HepG2 (cell line): Measurements from ENCODE around the gene PSMB11. TPM values are rescaled to one million over a fixed set of nuclear protein-coding genes. Genes with fewer than 3 reads are reported as not detected.

ENCODE experiments used
- ATAC-seq: fragments of 200-7000 bp; cut with Tn5 transposase; 3 replicates; pipeline ENCODE4 v1.9.1; 2020; ENCODE audit warnings: mild to moderate bottlenecking, moderate library complexity
- BruUV-seq: library from RNA; stranded (reverse); fragments of 400-500 nt; replicated peaks from 2 replicates; lab custom pipeline; 2021; lab: Mats Ljungman, UMichigan
- CTCF ChIA-PET: fragments of 300-600 bp; formaldehyde crosslinking; extraction: SDS; loops from one replicate; lab custom pipeline; 2021; ENCODE audit warnings: low total read pairs, inconsistent platforms, low intra/inter-chr PET ratio; lab: Yijun Ruan, JAX
- POLR2A ChIA-PET: fragments of 350-600 bp; sonication (Branson Sonifier 250); formaldehyde crosslinking; loops from one replicate; lab custom pipeline; 2020; ENCODE audit warnings: antibody characterized with exemption, inconsistent platforms; lab: Yijun Ruan, JAX
- DNase-seq: peaks from one replicate; pipeline ENCODE4 v3.0.0-alpha.2; 2015; ENCODE audit warnings: low spot score
- FAIRE-seq: peaks from 3 replicates; lab custom pipeline; 2011; peaks lifted over from hg19 to GRCh38; lab: Jason Lieb, UNC
- H2AFZ ChIP-seq: one replicate; pipeline ENCODE4 v1.6.1; 2011; ENCODE audit warnings: low read length, inconsistent platforms
- H3K27ac ChIP-seq: fragments of 300-600 bp; 3 replicates; pipeline ENCODE4 v1.8.0; 2011; ENCODE audit warnings: mixed run types, mild to moderate bottlenecking, mixed read lengths, low read length, inconsistent platforms; ENCODE audit not compliant: insufficient read depth; ENCODE audit errors: extremely low read length
- H3K27me3 ChIP-seq, 2 experiments: fragments of 200-600 bp in 1 of 2; 2 replicates in 1 of 2; 3 replicates in 1 of 2; pipeline versions ENCODE4 v1.6.0 to v1.8.0; 2011; ENCODE audit warnings: low read length in 2 of 2, mild to moderate bottlenecking in 2 of 2, moderate library complexity in 2 of 2, inconsistent platforms in 1 of 2; ENCODE audit not compliant: insufficient read depth in 2 of 2, control insufficient read depth in 1 of 2
- H3K36me3 ChIP-seq, 2 experiments: fragments of 200-600 bp in 1 of 2; replicated peaks in 1 of 2; 2 replicates in 1 of 2; 3 replicates in 1 of 2; pipeline versions ENCODE4 v1.5.1 to v1.8.0; 2011; ENCODE audit warnings: low read length in 2 of 2, inconsistent platforms in 1 of 2; ENCODE audit not compliant: insufficient read depth in 2 of 2, control insufficient read depth in 1 of 2
- H3K4me1 ChIP-seq: 2 replicates; pipeline ENCODE4 v1.5.1; 2012; ENCODE audit warnings: low read length, inconsistent platforms; ENCODE audit not compliant: insufficient read depth
- H3K4me2 ChIP-seq: 2 replicates; pipeline ENCODE4 v1.6.0; 2011; ENCODE audit warnings: low read depth, low read length, inconsistent platforms
- H3K4me3 ChIP-seq, 3 experiments: fragments of 200-600 bp in 1 of 3; sonication (generic), shearing (Covaris generic) in 1 of 3; replicated peaks in 1 of 3; 2 replicates each; pipeline ENCODE4 v1.5.1; 2011 to 2016; ENCODE audit warnings: low read length in 3 of 3, inconsistent platforms in 2 of 3, low read depth in 2 of 3, mild to moderate bottlenecking in 2 of 3, control low read depth in 1 of 3, mixed read lengths in 1 of 3; ENCODE audit not compliant: insufficient read depth in 1 of 3
- H3K79me2 ChIP-seq: one replicate; pipeline ENCODE4 v1.6.1; 2011; ENCODE audit warnings: low read length, inconsistent platforms; ENCODE audit not compliant: insufficient read depth
- H3K9ac ChIP-seq: 2 replicates; pipeline ENCODE4 v1.6.0; 2011; ENCODE audit warnings: mild to moderate bottlenecking, low read depth, low read length, inconsistent platforms; ENCODE audit not compliant: insufficient read depth
- H3K9me3 ChIP-seq: 2 replicates; pipeline ENCODE4 v1.5.1; 2012; ENCODE audit warnings: mild to moderate bottlenecking, low read length
- H4K20me1 ChIP-seq: 2 replicates; pipeline ENCODE4 v1.6.0; 2011; ENCODE audit warnings: inconsistent platforms, mild to moderate bottlenecking, low read length, moderate library complexity; ENCODE audit not compliant: insufficient read depth
- GLMP ChIP-seq: sonication (generic); formaldehyde crosslinking; IDR thresholded peaks from 2 replicates; pipeline ENCODE4 v1.9.0; 2021; ENCODE audit warnings: missing genetic modification reagents, mild to moderate bottlenecking, borderline replicate concordance
- HBP1 ChIP-seq: IDR thresholded peaks from 2 replicates; pipeline ENCODE4 v1.6.1; 2016; ENCODE audit warnings: low read depth, control low read depth
- IRF9 ChIP-seq: sonication (generic); formaldehyde crosslinking; IDR thresholded peaks from 2 replicates; pipeline ENCODE4 v1.8.0; 2022; ENCODE audit warnings: missing genetic modification reagents, mild to moderate bottlenecking, borderline replicate concordance
- MEIS2 ChIP-seq: sonication (generic); formaldehyde crosslinking; IDR thresholded peaks from 2 replicates; pipeline ENCODE4 v1.9.0; 2021; ENCODE audit warnings: mild to moderate bottlenecking, missing genetic modification reagents
- NR1H2 ChIP-seq: sonication (generic); formaldehyde crosslinking; IDR thresholded peaks from 2 replicates; pipeline ENCODE4 v1.8.1; 2022; ENCODE audit warnings: low read depth, missing genetic modification reagents, borderline replicate concordance
- RXRB ChIP-seq: IDR thresholded peaks from 2 replicates; pipeline ENCODE4 v1.6.1; 2016; ENCODE audit warnings: borderline replicate concordance, missing genetic modification reagents, missing compliant biosample characterization
- YY1 ChIP-seq: IDR thresholded peaks from 2 replicates; pipeline ENCODE4 v1.6.1; 2011; ENCODE audit warnings: low read length, low read depth, moderate library complexity, mild to moderate bottlenecking; ENCODE audit not compliant: insufficient read depth, insufficient replicate concordance
- ZNF367 ChIP-seq: sonication (generic); formaldehyde crosslinking; IDR thresholded peaks from 2 replicates; pipeline ENCODE4 v1.4.0; 2020; ENCODE audit warnings: missing genetic modification reagents, borderline replicate concordance
- WGBS: methylation state at CpG from one replicate; pipeline ENCODE4 v1.1.6; 2017; ENCODE audit warnings: low lambda C conversion rate; 5-methylcytosine and 5-hydroxymethylcytosine counted together
- in situ Hi-C: cut with HindIII; loops from 2 replicates; pipeline ENCODE4 v1.10.0; 2017; ENCODE audit warnings: low pct_unique_long_range_greater_than_20kb; ENCODE audit not compliant: extremely low pct_ligation_motif_present
- intact Hi-C: fragments of 100-400 bp; cut with micrococcal nuclease; formaldehyde crosslinking; loops from one replicate; pipeline ENCODE4 v1.10.0; 2022; ENCODE audit not compliant: unreplicated experiment
- polyA plus RNA-seq, 8 experiments: library from polyadenylated mRNA; depleted of rRNA in 3 of 8; stranded (reverse) in 7 of 8; unstranded in 1 of 8; fragments of >200 nt; fragmentation: Illumina TruSeq in 4 of 8; extraction: Trizol in 4 of 8; gene quantifications; 2 replicates each; pipeline versions ENCODE4 v1.2.1 to v1.2.3, GENCODE V29; 2011 to 2016; ENCODE audit warnings: low read depth in 4 of 8, missing spikeins in 1 of 8, mixed read lengths in 1 of 8; ENCODE audit not compliant: insufficient read depth in 1 of 8
- total RNA-seq, 5 experiments: library from RNA; depleted of rRNA; stranded (reverse); fragments of >200 nt; fragmentation: Illumina TruSeq; extraction: Trizol; gene quantifications; 2 replicates each; pipeline ENCODE4 v1.2.3, GENCODE V29; 2016; ENCODE audit warnings: low read depth in 1 of 5
- TF ChIP-seq, protein P1 (sequence below): sonication (generic); formaldehyde crosslinking; IDR thresholded peaks from 2 replicates; pipeline ENCODE4 v1.5.0; 2020; ENCODE audit warnings: missing genetic modification reagents, mild to moderate bottlenecking, borderline replicate concordance
- TF ChIP-seq, protein P2 (sequence below): sonication (generic); formaldehyde crosslinking; IDR thresholded peaks from 2 replicates; pipeline ENCODE4 v1.5.0; 2020; ENCODE audit warnings: missing genetic modification reagents
- TF ChIP-seq, protein P3 (sequence below): sonication (generic); formaldehyde crosslinking; IDR thresholded peaks from 2 replicates; pipeline ENCODE4 v1.4.0; 2020; ENCODE audit warnings: missing genetic modification reagents, borderline replicate concordance

Gene PSMB11
- total and polyA plus RNA-seq, 2 of the 13 experiments (the other 11 are each of a cell fraction or from before 2014, with no cell fraction given) = not detected

- peaks cover 16 to 35% of the 10 kb centered on the region in 2 experiments for H3K27me3 ChIP-seq
Measured at GRCh38 chr14:23043145-23043544, 1.1 kb downstream of the PSMB11 start.

More at GRCh38 chr14:23043145-23043544, 1.1 kb downstream of the PSMB11 start:
- POLR2A ChIA-PET = interaction anchor here (1.0 to 2.7 kb wide), 3 partner anchors 9 to 36 kb away, joined by 3 to 9 read pairs (median 4); partner anchors contain the start of gene PSMB5
- no peak overlapping the region for H3K4me3 ChIP-seq
- no peak overlapping the region for H3K4me2 ChIP-seq
- peaks cover 23% of the 10 kb centered on the region for H3K4me1 ChIP-seq
- H3K9me3 ChIP-seq = no peaks in the 10 kb centered on the region
- WGBS = 22% methylated on average over 6 of the region's 6 CpGs
- in situ Hi-C loops (no loop called here), intact Hi-C loops (no loop called here)
- CTCF ChIA-PET = no interaction called here
- no peak for TF ChIP-seq ZNF367 (CRISPR knock-in tag)
- TF ChIP-seq YY1 = no peak
- TF ChIP-seq RXRB (CRISPR knock-in tag) = no peak
- TF ChIP-seq IRF9 = 0 out of 2 replicates have a peak, but pooled peaks have one; percentile 9
- TF ChIP-seq NR1H2 (CRISPR knock-in tag) = 0 out of 2 replicates have a peak, but pooled peaks have one; percentile 30
- no peak for TF ChIP-seq GLMP (CRISPR knock-in tag)
- TF ChIP-seq, protein P1, sequence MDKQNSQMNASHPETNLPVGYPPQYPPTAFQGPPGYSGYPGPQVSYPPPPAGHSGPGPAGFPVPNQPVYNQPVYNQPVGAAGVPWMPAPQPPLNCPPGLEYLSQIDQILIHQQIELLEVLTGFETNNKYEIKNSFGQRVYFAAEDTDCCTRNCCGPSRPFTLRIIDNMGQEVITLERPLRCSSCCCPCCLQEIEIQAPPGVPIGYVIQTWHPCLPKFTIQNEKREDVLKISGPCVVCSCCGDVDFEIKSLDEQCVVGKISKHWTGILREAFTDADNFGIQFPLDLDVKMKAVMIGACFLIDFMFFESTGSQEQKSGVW (CRISPR knock-in tag) = no peak
- TF ChIP-seq MEIS2 = no peak
- TF ChIP-seq, protein P2, sequence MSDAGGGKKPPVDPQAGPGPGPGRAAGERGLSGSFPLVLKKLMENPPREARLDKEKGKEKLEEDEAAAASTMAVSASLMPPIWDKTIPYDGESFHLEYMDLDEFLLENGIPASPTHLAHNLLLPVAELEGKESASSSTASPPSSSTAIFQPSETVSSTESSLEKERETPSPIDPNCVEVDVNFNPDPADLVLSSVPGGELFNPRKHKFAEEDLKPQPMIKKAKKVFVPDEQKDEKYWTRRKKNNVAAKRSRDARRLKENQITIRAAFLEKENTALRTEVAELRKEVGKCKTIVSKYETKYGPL = no peak
- TF ChIP-seq HBP1 (CRISPR knock-in tag) = no peak
- TF ChIP-seq, protein P3, sequence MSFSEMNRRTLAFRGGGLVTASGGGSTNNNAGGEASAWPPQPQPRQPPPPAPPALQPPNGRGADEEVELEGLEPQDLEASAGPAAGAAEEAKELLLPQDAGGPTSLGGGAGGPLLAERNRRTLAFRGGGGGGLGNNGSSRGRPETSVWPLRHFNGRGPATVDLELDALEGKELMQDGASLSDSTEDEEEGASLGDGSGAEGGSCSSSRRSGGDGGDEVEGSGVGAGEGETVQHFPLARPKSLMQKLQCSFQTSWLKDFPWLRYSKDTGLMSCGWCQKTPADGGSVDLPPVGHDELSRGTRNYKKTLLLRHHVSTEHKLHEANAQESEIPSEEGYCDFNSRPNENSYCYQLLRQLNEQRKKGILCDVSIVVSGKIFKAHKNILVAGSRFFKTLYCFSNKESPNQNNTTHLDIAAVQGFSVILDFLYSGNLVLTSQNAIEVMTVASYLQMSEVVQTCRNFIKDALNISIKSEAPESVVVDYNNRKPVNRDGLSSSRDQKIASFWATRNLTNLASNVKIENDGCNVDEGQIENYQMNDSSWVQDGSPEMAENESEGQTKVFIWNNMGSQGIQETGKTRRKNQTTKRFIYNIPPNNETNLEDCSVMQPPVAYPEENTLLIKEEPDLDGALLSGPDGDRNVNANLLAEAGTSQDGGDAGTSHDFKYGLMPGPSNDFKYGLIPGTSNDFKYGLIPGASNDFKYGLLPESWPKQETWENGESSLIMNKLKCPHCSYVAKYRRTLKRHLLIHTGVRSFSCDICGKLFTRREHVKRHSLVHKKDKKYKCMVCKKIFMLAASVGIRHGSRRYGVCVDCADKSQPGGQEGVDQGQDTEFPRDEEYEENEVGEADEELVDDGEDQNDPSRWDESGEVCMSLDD = no peak
- no peaks in the 10 kb centered on the region for H3K79me2 ChIP-seq
- ATAC-seq = no peak
- no peaks in the 10 kb centered on the region for H3K36me3 ChIP-seq
- no peak for FAIRE-seq
- H2AFZ ChIP-seq = no peak overlapping the region
- no peak overlapping the region for H3K27ac ChIP-seq
- H4K20me1 ChIP-seq = no peaks in the 10 kb centered on the region
- DNase-seq = no peak
- H3K9ac ChIP-seq = no peak overlapping the region
- no TSS peak for BruUV-seq
